Measurements from ENCODE around the gene HOXA11.

Gene HOXA11

GRCh38 chr7:27179503-27180430 lies 5.3 kb downstream of the HOXA11 start:
- DNase-seq = peak; percentile 63

DNA sequence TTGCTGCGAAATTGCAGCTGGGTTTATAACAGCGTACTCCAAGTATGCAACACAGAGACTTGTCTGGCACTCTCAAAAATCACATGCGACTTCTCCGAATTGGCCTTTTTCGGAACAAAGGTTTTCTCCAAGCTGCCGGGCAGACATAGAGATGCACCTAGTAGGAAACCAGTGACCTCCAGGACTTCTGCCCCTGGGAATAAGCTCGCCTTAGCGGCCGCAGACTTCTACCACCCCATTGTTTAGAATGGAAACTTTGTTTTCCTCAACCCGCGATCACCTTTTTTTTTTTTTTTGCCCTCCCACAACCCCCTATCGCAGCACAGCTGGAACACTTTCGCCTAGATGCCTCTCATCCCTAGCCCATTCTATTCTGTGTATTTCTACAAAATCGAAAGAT lies 6.0 kb downstream of the HOXA11 start:
- no peak for DNase-seq

DNA sequence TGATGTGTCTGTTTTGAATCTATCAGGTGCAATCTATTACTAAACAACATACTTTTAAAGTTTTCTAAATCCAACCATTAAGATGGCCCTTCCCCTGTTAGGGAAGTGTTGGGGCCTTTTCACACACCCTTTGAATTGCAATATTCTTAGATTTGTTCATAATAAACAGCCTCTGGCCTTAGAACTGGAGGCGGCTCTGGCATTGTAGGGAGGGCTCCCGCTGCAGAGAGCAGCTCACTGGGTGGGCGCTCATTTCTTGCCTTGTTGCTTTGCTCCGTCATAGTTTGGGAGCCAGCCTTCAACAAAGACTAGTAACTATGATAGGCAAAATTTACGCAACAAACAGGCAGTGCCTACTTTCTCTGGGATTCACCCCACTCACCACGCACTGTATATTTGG lies 6.7 kb downstream of the HOXA11 start:
- no peak for DNase-seq

- DNase-seq = no peak
Observed at GRCh38 chr7:27177795-27178320, 7.2 kb downstream of the HOXA11 start.

GRCh38 chr7:27176962-27177794 lies 7.9 kb downstream of the HOXA11 start:
- no peak for DNase-seq

DNA sequence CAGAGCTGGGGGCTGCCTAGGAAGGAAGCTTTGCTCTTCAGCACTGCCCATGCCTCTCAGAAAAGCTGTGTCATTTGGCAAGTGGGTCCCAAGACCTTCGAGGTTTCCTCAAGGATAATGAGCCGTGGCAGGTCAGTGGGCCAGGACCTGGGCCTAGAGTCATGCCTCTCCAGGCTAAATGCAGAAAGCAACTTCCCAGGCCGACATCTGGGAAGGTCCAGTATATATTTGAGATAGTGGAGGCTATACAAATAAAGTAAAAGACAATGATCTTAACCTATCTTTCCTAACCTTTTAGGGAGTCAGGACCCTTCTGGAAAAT lies 8.5 kb downstream of the HOXA11 start:
- DNase-seq = no peak

- no peak for DNase-seq
Observed at GRCh38 chr7:27175626-27176523, 9.2 kb downstream of the HOXA11 start.

GRCh38 chr7:27174874-27175625 lies 10.0 kb downstream of the HOXA11 start:
- no peak for DNase-seq

GRCh38 chr7:27173956-27174873 lies 10.8 kb downstream of the HOXA11 start, which contains the start of gene HOXA10:
HOXA10 (minus strand) TSS chr7:27174320; CDS start chr7:27174306, 14 bp downstream.
- no peak for DNase-seq

- no peak for DNase-seq
Observed at GRCh38 chr7:27173511-27173955, 11.5 kb downstream of the HOXA11 start.

GRCh38 chr7:27172823-27173510 lies 12.1 kb downstream of the HOXA11 start:
- peak; percentile 52 for DNase-seq

GRCh38 chr7:27172315-27172774 lies 12.7 kb downstream of the HOXA11 start:
- no peak for DNase-seq

DNA sequence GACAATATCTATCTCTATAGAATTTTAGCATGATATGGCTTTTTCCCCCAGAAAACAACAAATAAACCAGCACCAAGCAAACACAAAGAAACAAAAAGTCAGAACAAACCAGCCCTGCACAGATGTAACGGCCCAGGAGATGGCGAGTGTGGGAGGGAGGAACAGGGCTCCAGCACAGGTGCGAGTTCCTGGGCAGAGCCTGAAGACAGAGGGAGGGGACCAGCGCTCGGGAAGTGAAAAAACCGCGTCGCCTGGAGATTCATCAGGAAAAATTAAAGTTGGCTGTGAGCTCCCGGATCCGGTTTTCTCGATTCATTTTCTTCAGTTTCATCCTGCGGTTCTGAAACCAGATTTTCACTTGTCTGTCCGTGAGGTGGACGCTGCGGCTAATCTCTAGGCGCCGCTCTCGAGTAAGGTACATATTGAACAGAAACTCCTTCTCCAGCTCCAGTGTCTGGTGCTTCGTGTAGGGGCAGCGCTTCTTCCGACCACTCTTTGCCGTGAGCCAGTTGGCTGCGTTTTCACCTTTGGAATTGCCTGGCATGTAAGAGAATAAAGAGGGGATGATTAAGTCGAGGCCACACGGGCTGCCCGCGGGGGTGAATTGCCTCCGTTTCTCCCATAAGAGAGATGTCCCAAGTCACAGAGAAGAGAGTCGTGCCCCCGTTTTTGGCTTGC lies 13.3 kb downstream of the HOXA11 start:
- no peak for DNase-seq

DNA sequence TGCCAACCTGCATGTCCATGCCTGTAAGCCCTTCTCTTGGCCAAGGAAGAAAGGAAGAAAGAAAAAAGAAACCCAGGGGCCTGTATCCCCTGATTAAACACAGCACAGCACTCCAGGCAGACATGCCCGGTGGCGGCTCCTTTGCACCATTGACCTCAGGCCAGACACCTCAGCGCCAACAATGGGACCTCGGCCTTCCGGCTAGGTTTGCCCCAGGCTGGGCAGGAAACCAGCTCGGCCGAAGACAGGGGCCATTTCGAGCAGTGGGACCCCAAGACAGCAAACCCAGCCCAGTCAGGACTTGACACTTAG lies 13.8 kb downstream of the HOXA11 start:
- no peak for DNase-seq

GRCh38 chr7:27170426-27171324 lies 14.4 kb downstream of the HOXA11 start:
- no peak for DNase-seq

DNA sequence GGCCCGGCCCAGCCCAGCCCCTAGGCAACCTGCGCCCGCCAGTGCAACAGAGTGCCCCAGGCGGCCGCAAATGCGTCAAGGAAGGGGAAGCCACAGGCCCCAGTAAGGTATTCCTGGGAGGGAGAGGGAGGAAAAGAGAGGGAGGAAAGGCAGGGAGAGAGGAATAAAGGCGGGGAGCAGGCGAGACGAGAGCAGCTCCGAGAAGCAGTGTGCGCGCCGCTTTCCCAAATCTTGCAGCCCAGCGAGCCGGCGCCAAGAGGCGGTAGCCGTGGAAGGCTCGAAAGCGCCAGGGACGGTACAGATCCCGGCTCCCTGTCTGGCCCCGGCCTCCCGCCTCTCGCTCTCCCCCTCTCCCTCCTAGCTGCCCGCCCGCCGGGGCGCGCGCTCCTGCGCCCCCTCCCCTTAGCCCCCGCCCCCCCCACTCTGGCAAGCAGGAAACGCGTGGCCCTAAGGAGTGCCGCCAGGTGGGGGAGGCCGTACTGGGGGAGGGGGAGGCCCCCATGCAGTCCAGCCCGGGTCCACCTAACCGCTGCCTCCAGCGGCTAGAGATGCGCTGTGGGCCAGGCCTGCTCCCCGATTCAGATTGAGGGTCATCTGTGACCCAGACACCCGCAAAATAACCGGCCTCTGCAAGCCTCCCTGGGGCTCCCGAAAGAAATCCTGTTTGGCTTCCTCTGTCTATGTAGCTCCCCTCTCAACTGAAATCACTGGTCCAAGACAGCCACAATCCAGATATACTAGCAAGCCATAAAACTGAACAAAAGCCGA lies 15.2 kb downstream of the HOXA11 start:
- no peak for DNase-seq

DNA sequence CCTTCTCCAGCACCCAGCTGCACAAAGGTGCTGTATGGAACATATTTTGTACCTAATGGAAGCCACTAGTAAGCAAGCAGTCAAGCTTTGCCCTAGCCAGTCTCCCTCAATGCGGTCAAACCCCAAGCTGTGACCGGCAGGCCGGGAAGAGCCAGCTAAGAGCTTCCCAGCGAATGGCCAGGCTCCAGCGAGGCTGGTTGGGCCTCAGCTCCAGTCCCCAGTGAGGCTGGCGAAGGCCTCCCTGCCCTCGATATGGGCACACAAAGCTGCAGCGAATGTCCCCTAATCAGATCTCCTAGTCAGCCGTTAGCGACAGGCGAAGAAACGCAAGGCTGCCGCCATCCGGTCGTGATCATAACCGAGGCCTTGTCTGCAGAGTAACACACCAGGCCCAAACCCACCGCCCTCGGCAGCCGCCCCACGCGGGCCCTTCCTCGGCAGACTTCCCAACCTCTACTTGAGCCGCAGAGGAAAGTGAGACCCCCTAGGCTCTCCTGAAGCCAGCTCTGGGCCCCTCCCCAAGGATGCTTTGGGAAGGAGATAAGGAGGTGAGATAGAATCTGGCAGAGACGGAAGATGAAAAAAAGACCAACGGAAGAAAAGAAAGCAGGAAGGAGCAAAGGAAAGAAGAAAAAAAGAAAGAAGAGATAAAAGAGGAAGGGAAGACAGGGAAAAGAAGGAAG lies 16.6 kb downstream of the HOXA11 start:
- DNase-seq = no peak

Measured in NCI-H226 (cell line).